HepG2 (cell line): ENCODE data around the gene MKNK1.

ENCODE experiments used
- CAMTA2 ChIP-seq: sonication (generic); formaldehyde crosslinking; IDR thresholded peaks from 2 replicates; pipeline ENCODE4 v1.4.0; 2020; ENCODE audit warnings: mild to moderate bottlenecking, missing genetic modification reagents, borderline replicate concordance
- CHD2 ChIP-seq: IDR thresholded peaks from 2 replicates; pipeline ENCODE4 v1.6.1; 2011; ENCODE audit warnings: low read depth, low read length, improper control_type of control experiment
- MXI1 ChIP-seq: IDR thresholded peaks from 3 replicates; pipeline ENCODE4 v1.6.1; 2012; ENCODE audit warnings: low read depth, low read length, inconsistent platforms, borderline replicate concordance
- NR2C2 ChIP-seq: sonication (generic); formaldehyde crosslinking; IDR thresholded peaks from 2 replicates; pipeline ENCODE4 v1.4.0; 2020; ENCODE audit warnings: missing genetic modification reagents, mild to moderate bottlenecking, moderate library complexity, borderline replicate concordance
- NR3C1 ChIP-seq: sonication (generic); formaldehyde crosslinking; IDR thresholded peaks from 2 replicates; pipeline ENCODE4 v1.4.0; 2020; ENCODE audit warnings: missing genetic modification reagents
- SIN3A ChIP-seq: IDR thresholded peaks from 2 replicates; pipeline ENCODE4 v1.6.1; 2011; ENCODE audit warnings: low read depth, mild to moderate bottlenecking, control low read depth, low read length, borderline replicate concordance
- ZNF232 ChIP-seq: sonication (generic); formaldehyde crosslinking; IDR thresholded peaks from 2 replicates; pipeline ENCODE4 v1.4.0; 2020; ENCODE audit warnings: missing genetic modification reagents, borderline replicate concordance
- ZNF30 ChIP-seq: sonication (generic); formaldehyde crosslinking; IDR thresholded peaks from 2 replicates; pipeline ENCODE4 v1.5.0; 2020; ENCODE audit warnings: mild to moderate bottlenecking, missing genetic modification reagents
- TF ChIP-seq, protein P1 (sequence below): sonication (generic); formaldehyde crosslinking; IDR thresholded peaks from 2 replicates; pipeline ENCODE4 v1.5.0; 2020; ENCODE audit warnings: mild to moderate bottlenecking, missing genetic modification reagents, moderate library complexity
- TF ChIP-seq, protein P2 (sequence below): sonication (generic); formaldehyde crosslinking; IDR thresholded peaks from 2 replicates; pipeline ENCODE4 v1.4.0; 2020; ENCODE audit warnings: low read depth, missing genetic modification reagents
- TF ChIP-seq, protein P3 (sequence below), 2 experiments: sonication (generic) in 1 of 2; formaldehyde crosslinking in 1 of 2; IDR thresholded peaks; 2 replicates each; pipeline versions ENCODE4 v1.5.1 to v1.6.1; 2011 to 2020; ENCODE audit warnings: borderline replicate concordance in 1 of 2, low read depth in 1 of 2, low read length in 1 of 2, mild to moderate bottlenecking in 1 of 2, missing genetic modification reagents in 1 of 2, moderate library complexity in 1 of 2

DNA sequence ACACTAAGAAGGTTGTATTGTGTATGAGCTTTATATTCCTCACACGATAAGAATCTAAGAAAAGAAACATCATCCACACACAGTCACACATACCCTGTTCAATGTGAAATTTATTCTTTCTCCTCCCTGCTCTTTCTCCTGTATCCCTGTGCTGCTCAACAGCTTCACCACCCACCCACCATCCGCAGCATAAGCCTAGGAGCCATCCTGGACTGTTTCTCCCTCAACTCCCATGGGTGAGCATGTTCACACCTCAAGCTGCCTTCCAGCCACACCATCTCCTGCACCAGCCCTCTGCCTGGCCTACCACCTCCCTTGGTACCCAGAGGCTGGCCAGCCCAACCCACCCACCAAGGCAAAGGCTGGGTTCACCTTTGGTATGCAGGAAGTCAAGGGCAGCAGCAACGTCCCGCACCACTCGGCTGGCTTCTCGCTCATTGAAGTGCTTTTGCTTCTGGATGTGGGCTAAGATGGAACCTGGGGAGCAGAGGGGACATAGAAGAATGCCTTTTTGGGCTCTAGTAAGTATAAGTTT lies 32.3 kb downstream of the MKNK1 start:
- TF ChIP-seq ZNF30 (CRISPR knock-in tag) (no peak), NR2C2 (CRISPR knock-in tag) (no peak), CHD2 (no peak), ZNF232 (CRISPR knock-in tag) (no peak), NR3C1 (CRISPR knock-in tag) (no peak), MXI1 (no peak), CAMTA2 (CRISPR knock-in tag) (no peak), SIN3A (no peak)
- TF ChIP-seq, protein P1, sequence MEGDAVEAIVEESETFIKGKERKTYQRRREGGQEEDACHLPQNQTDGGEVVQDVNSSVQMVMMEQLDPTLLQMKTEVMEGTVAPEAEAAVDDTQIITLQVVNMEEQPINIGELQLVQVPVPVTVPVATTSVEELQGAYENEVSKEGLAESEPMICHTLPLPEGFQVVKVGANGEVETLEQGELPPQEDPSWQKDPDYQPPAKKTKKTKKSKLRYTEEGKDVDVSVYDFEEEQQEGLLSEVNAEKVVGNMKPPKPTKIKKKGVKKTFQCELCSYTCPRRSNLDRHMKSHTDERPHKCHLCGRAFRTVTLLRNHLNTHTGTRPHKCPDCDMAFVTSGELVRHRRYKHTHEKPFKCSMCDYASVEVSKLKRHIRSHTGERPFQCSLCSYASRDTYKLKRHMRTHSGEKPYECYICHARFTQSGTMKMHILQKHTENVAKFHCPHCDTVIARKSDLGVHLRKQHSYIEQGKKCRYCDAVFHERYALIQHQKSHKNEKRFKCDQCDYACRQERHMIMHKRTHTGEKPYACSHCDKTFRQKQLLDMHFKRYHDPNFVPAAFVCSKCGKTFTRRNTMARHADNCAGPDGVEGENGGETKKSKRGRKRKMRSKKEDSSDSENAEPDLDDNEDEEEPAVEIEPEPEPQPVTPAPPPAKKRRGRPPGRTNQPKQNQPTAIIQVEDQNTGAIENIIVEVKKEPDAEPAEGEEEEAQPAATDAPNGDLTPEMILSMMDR: no peak
- TF ChIP-seq, protein P2, sequence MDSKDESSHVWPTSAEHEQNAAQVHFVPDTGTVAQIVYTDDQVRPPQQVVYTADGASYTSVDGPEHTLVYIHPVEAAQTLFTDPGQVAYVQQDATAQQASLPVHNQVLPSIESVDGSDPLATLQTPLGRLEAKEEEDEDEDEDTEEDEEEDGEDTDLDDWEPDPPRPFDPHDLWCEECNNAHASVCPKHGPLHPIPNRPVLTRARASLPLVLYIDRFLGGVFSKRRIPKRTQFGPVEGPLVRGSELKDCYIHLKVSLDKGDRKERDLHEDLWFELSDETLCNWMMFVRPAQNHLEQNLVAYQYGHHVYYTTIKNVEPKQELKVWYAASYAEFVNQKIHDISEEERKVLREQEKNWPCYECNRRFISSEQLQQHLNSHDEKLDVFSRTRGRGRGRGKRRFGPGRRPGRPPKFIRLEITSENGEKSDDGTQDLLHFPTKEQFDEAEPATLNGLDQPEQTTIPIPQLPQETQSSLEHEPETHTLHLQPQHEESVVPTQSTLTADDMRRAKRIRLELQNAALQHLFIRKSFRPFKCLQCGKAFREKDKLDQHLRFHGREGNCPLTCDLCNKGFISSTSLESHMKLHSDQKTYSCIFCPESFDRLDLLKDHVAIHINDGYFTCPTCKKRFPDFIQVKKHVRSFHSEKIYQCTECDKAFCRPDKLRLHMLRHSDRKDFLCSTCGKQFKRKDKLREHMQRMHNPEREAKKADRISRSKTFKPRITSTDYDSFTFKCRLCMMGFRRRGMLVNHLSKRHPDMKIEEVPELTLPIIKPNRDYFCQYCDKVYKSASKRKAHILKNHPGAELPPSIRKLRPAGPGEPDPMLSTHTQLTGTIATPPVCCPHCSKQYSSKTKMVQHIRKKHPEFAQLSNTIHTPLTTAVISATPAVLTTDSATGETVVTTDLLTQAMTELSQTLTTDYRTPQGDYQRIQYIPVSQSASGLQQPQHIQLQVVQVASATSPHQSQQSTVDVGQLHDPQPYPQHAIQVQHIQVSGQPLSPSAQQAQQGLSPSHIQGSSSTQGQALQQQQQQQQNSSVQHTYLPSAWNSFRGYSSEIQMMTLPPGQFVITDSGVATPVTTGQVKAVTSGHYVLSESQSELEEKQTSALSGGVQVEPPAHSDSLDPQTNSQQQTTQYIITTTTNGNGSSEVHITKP: no peak
- TF ChIP-seq, protein P3, sequence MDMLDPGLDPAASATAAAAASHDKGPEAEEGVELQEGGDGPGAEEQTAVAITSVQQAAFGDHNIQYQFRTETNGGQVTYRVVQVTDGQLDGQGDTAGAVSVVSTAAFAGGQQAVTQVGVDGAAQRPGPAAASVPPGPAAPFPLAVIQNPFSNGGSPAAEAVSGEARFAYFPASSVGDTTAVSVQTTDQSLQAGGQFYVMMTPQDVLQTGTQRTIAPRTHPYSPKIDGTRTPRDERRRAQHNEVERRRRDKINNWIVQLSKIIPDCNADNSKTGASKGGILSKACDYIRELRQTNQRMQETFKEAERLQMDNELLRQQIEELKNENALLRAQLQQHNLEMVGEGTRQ (IDR thresholded peaks at IDR 0.05; ENCODE audit: low read depth, low read length): no peak
- TF ChIP-seq, protein P3 (CRISPR knock-in tag; IDR thresholded peaks at IDR 0.05; ENCODE audit: borderline replicate concordance): no peak
